DMS153 (cell line): ENCODE results near the gene LY6G6C.

Experiments
- DNase-seq: peaks from one replicate; lab custom pipeline; 2025; lab: John Stamatoyannopoulos, UW

The LY6G6C gene

DNA sequence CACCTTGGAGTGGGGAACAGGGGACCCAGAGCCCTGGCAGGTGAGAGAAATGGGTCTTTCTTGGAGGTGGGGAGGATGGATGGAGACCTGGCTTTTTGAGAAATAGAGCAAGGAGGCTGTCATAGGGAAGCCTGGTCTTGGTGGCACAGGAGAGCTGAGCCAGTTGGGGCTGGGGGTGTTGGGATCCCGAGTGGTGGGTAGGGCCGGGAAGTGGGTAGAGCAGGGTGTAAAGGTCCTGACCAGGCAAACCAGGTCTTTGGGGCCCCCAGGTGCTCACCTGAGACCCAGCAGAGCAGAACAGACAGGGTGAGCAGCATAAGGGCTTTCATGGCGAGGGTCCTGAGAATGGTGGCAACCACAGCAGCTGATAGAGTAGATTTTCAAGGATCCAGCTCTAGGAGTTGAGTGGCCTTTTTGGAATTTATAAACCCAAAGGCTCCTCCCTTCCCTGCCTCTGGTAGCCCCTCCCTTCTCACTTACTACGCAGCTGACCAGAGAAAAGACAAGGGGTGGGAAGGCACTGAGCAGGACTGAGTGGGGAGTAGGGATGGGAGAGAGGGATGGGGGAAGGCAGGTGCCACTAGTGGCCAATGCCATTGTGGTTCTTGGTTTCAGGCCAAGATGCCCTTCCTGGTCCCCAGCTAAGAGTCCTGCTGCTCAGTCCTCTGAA lies at the start of gene LY6G6C:
TSS of gene LY6G6C (minus strand) at position 396 of the 670 bp plus-strand sequence. CDS start at position 329, 67 bp downstream.
- no peak for DNase-seq

- no peak for DNase-seq
Measured at GRCh38 chr6:31770860-31771259, 49.3 kb upstream of the LY6G6C start.

DNA sequence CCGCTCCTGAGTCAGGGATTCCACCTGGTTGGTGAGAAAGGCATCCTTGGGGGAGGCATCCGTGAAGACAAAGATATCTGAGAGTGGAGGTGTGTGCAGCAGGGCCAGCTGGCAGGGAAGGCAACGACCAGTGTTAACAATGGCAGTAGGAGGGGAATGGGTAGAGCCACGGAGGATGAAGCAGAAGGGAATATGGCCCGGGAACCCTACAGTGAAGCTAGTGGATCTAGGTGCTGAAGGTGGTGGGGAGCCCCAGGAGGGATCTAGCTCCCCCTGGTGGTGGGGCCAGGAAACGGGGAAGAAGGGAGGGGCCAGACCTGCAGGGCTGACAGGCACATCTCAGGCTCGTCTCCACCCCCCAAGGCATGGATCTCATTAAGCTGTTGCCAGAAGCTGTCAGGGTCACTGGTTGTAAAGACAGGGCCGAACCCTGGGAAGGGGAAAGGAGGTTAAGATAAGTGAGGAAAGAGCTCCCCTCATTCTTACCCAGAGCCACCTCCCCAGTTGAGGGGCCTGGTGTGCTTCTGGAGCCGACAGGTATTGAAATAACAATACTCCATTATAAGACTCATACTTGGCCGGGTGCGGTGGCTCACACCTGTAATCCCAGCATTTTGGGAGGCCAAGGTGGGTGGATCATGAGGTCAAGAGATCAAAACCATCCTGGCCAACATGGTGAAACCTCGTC lies 48.3 kb upstream of the LY6G6C start:
- peak; percentile 31 for DNase-seq

DNA sequence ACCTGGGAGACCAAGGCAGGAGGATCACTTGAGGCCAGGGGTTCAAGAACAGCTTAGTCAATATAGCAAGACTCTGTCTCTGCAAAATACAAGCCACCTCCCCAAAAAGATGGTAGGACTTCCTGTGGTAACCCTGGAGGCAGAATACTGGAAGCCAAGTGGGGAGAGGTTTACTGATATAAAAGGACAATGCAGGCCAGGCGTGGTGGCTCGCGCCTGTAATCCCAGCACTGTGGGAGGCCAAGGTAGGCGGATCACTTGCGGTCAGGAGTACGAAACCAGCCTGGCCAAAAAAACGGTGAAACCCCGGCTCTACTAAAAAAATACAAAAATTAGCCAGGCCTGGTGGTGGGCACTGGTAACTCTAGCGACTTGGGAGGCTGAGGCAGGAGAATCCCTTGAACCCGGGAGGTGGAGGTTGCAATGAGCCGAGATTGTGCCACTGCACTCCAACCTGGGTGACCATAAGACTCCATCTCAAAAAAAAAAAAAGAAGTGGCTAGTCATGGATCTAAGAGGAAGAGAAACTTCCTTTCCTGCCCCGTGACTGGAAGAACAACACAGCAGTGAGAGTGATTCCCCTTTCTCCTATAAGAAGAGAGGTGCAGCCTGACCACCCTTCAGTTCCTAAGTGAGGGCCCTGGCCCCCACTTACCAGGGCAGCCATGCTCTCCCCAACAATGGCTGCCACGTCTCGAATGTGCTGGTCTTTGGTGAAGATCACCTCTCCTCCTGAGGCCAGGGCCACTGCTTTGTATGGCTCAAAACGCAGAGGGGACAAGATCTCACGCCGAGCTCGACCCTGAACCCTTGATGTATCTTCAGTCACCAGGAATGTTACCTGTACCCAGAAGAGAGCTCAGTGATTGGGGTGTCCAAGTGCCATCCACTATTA lies 47.1 kb upstream of the LY6G6C start:
- no peak for DNase-seq

- DNase-seq: no peak
Measured at GRCh38 chr6:31767096-31767645, 45.6 kb upstream of the LY6G6C start.

- DNase-seq: no peak
Measured at GRCh38 chr6:31765910-31766794, 44.6 kb upstream of the LY6G6C start.

DNA sequence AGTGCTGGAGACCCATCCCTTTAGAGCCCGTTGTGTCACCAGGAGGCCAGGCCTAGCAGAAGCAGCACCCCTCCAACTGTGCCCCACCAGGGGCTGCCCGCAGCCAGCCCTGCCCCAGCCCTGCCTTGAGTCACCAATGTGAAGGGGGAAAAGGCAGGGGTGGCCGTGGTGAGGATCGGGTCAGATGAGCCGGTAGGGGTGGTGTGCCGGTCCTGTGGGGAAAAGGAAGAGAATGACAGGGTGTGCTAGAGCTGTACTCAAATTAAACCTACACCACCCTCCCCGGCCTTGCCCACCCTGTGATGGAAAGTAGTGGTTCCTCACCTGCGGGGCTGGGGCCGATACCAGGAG lies 44.0 kb upstream of the LY6G6C start:
- DNase-seq: no peak

DNA sequence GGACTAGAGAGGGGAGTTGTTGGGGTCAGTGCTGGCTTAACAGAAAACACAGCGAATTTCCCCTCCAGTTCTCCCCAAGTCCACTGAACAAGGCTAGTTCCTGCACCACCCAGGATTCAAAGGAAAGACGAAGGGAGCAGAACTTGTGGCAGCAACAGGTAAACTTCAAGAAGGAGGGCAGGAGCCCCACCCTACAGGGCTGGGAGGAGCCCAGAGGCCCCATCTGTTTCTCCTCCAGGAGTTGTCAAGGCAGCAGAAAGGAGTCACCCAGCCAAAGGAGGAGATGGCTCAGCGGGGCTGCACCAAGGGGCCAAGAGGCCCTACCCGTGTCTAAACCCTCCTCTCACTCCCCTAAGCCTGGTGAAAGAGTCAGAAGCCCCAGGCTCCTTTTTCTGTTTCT lies 42.7 kb upstream of the LY6G6C start:
- no peak for DNase-seq

DNA sequence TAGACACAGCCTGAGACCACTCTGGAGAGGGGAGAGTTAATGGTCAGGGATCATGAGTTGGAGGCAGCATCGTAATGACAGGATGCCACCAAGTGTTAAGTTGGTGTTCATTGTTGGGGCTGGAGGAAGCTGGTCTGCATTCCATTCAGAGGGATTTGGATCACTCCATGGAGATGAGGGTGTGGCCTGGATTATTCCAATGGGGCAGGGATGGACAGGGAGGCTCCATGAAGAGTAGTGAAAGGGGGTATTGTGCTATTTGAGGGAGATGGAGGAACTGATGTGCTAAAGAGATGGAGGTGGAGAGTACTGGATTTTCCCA lies 42.0 kb upstream of the LY6G6C start:
- DNase-seq: no peak

GRCh38 chr6:31762878-31763618 lies 41.5 kb upstream of the LY6G6C start:
- DNase-seq: no peak

DNA sequence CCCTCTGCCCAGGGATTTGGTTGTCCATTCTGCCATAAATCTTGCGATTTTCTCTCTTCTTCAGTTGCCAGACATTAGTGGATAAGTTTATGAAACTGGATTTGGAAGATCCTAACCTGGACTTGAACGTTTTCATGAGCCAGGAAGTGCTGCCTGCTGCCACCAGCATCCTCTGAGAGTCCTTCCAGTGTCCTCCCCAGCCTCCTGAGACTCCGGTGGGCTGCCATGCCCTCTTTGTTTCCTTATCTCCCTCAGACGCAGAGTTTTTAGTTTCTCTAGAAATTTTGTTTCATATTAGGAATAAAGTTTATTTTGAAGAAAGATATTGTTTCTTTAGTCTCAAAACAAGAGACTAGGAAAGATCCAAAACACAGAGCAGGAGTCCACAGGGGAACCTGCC lies 40.8 kb upstream of the LY6G6C start, which contains the start of gene SAPCD1:
TSS of gene SAPCD1 (plus strand) at position 301 of the 400 bp plus-strand sequence. CDS start 399 bp downstream, outside the sequence.
- no peak for DNase-seq

DNA sequence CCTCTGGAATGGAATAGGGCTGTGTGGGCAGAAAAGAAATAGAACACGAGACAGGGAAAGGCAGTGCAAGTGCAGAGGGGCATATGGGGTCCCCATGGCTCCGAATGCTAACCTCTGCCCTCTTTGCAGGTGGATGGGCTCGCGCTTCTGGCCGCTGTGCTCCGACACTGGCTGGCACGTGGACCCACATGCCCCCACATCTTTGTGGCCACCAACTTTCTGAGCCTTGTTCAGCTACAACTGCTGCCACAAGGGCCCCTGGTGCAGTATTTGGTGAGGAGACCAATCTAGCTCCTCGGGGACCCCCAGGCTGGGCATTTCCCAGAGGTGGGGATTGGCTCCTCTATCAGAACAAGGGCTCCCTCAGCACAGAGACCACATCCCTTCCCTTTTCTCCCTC lies 39.8 kb upstream of the LY6G6C start:
- DNase-seq: no peak

GRCh38 chr6:31760790-31761189 lies 39.2 kb upstream of the LY6G6C start:
- no peak for DNase-seq

- DNase-seq: no peak
Measured at GRCh38 chr6:31758281-31758680, 36.7 kb upstream of the LY6G6C start.

- DNase-seq: no peak
Measured at GRCh38 chr6:31752739-31753319, 31.3 kb upstream of the LY6G6C start.

DNA sequence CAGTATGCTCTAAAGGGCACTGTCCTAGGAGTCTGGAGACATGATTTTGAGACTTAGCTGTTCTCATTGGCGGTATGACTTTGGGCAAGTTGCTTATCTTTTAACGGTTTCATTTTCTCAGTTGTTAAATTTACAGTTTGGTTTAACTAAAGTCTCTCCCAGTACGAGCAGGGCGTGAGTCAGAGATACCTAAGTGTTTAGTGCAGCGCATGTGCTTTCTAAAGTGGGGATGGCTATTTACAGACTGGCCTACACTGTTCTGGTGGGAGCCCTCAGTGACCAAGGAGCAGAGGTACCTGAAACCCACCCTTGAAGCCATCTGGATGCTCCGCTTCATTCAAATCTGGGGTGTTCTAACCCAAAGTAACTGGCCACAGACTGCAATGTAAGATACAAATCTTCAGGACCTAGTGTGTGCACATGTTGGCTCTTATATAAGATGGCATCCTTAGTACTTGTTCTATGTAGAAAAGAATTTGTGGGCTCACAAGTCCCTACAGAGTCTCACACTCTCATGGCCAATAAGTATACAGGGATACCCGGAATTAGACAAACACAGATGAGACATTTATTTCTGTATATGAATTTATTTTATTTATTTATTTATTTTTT lies 29.0 kb upstream of the LY6G6C start:
- DNase-seq: no peak

- DNase-seq: no peak
Measured at GRCh38 chr6:31749301-31750036, 27.9 kb upstream of the LY6G6C start.

DNA sequence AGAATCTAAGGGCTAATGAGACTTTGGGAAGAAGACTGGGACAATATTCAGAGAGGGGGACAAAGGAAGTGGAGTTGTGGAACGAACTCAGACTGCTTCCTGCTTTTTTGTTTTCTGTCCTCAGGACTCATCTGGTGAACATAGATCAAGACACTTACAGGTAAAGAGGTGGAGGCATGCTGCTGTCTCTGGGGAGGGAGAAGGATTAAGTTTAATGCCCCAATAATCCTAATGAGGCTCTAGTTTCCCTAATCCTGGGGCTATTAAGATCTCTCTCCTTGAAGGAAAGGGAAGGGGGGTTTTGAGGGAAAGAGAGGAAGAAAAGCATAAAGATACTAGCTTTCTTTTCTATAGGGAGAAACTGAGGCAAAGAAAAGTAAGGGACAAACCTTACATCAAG lies 22.9 kb upstream of the LY6G6C start:
- no peak for DNase-seq

DNA sequence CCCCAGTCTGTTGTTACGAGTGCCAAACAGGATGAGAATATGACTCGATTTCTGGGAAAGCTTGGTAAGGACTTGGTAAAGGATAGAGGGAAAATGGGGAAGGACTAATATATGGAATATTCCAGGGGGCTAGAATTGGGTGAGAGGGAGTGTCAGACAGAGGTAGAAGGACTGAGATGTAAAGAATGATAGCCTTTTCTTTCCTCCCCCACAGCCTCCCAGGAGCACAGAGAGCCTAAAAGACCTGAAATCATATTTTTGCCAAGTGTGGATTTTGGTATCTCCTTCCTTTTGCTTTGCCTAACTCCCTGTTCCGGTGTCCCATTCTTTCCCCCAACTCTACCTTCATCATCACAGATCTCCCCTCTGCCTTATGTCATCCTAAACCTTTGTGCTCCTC lies 21.3 kb upstream of the LY6G6C start:
- no peak for DNase-seq
